ENCODE measurements around the gene DCLRE1A. TPM values are rescaled to one million over a fixed set of nuclear protein-coding genes. Genes with fewer than 3 reads are reported as not detected.

DCLRE1A gene
- total RNA-seq, 1 donor from 2014 or later: 6.8 TPM

GRCh38 chr10:113879691-113880090 is 25.8 kb upstream of the DCLRE1A start:
- H3K27me3 ChIP-seq (ENCODE audit: control insufficient read depth, insufficient read depth, low read length): no peaks in the 10 kb centered on the region
- no peak overlapping the region for H3K4me3 ChIP-seq (ENCODE audit: low read depth, low read length)
- no peak for FAIRE-seq
- no peak for DNase-seq (ENCODE audit: low read depth)
- no peak for TF ChIP-seq CTCF (IDR thresholded peaks at IDR 0.05; ENCODE audit: insufficient read depth, low read length, severe bottlenecking)
- H3K36me3 ChIP-seq (ENCODE audit: control insufficient read depth, insufficient read depth, low read length): peaks cover 1% of the 10 kb centered on the region

GRCh38 chr10:113876461-113876860 is 22.6 kb upstream of the DCLRE1A start:
- no peak for DNase-seq (ENCODE audit: low read depth)
- TF ChIP-seq CTCF (IDR thresholded peaks at IDR 0.05; ENCODE audit: insufficient read depth, low read length, severe bottlenecking): no peak
- Histone ChIP-seq H3K27me3 (ENCODE audit: control insufficient read depth, insufficient read depth, low read length) (no peaks in the 10 kb centered on the region), H3K36me3 (ENCODE audit: control insufficient read depth, insufficient read depth, low read length) (no peaks in the 10 kb centered on the region), H3K4me3 (ENCODE audit: low read depth, low read length) (no peak overlapping the region)
- FAIRE-seq: no peak

GRCh38 chr10:113875212-113875611 is 21.3 kb upstream of the DCLRE1A start:
- no peak overlapping the region for H3K4me3 ChIP-seq (ENCODE audit: low read depth, low read length)
- H3K27me3 ChIP-seq (ENCODE audit: control insufficient read depth, insufficient read depth, low read length): no peaks in the 10 kb centered on the region
- TF ChIP-seq CTCF (IDR thresholded peaks at IDR 0.05; ENCODE audit: insufficient read depth, low read length, severe bottlenecking): no peak
- no peaks in the 10 kb centered on the region for H3K36me3 ChIP-seq (ENCODE audit: control insufficient read depth, insufficient read depth, low read length)
- DNase-seq (ENCODE audit: low read depth) (no peak), FAIRE-seq (no peak)

- no peak overlapping the region for H3K4me3 ChIP-seq (ENCODE audit: low read depth, low read length)
- FAIRE-seq: no peak
- no peak for DNase-seq (ENCODE audit: low read depth)
- no peaks in the 10 kb centered on the region for H3K36me3 ChIP-seq (ENCODE audit: control insufficient read depth, insufficient read depth, low read length)
- no peak for TF ChIP-seq CTCF (IDR thresholded peaks at IDR 0.05; ENCODE audit: insufficient read depth, low read length, severe bottlenecking)
- no peaks in the 10 kb centered on the region for H3K27me3 ChIP-seq (ENCODE audit: control insufficient read depth, insufficient read depth, low read length)
Observed at GRCh38 chr10:113872139-113873030, 18.5 kb upstream of the DCLRE1A start.

- H3K27me3 ChIP-seq (ENCODE audit: control insufficient read depth, insufficient read depth, low read length): no peaks in the 10 kb centered on the region
- no peak overlapping the region for H3K4me3 ChIP-seq (ENCODE audit: low read depth, low read length)
- FAIRE-seq (no peak), DNase-seq (ENCODE audit: low read depth) (no peak)
- no peak for TF ChIP-seq CTCF (IDR thresholded peaks at IDR 0.05; ENCODE audit: insufficient read depth, low read length, severe bottlenecking)
- H3K36me3 ChIP-seq (ENCODE audit: control insufficient read depth, insufficient read depth, low read length): no peaks in the 10 kb centered on the region
Observed at GRCh38 chr10:113869789-113870188, 15.9 kb upstream of the DCLRE1A start.
